8988T (cell line): ENCODE measurements around the gene MLC1.

ENCODE experiments used
- DNase-seq: peaks from one replicate; pipeline ENCODE4 v3.0.0; 2011

The MLC1 gene

GRCh38 chr22:50034126-50035081 is 50.8 kb downstream of the MLC1 start:
- DNase-seq, result no peak

GRCh38 chr22:50032941-50033601 is 52.2 kb downstream of the MLC1 start:
- DNase-seq, result peak; percentile 10

- DNase-seq, result no peak
Observed at GRCh38 chr22:50032109-50032871, 52.9 kb downstream of the MLC1 start.

- DNase-seq, result no peak
Observed at GRCh38 chr22:50031189-50032091, 53.8 kb downstream of the MLC1 start.

GRCh38 chr22:50030297-50031188 is 54.7 kb downstream of the MLC1 start:
- peak; percentile 91 for DNase-seq

GRCh38 chr22:50027639-50028537 is 57.3 kb downstream of the MLC1 start:
- peak; percentile 57 for DNase-seq

DNA sequence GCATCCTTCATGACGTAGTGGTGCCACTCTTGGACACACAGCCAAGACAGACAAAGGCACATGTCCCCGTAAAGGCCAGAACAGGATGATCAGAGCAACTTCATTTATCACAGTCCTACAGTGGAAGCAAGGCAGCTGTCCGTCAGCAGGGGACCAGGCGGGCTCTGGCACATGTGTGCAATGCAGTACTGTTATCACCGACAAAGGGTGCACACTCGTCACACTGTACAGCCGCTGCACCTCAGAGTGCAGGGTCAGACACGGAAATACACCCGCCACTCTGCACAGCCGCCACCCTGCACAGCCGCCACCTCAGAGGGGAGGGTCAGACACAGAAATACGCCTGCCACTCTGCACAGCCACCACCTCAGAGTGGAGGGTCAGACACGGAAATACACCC is 59.2 kb downstream of the MLC1 start:
- no peak for DNase-seq

DNA sequence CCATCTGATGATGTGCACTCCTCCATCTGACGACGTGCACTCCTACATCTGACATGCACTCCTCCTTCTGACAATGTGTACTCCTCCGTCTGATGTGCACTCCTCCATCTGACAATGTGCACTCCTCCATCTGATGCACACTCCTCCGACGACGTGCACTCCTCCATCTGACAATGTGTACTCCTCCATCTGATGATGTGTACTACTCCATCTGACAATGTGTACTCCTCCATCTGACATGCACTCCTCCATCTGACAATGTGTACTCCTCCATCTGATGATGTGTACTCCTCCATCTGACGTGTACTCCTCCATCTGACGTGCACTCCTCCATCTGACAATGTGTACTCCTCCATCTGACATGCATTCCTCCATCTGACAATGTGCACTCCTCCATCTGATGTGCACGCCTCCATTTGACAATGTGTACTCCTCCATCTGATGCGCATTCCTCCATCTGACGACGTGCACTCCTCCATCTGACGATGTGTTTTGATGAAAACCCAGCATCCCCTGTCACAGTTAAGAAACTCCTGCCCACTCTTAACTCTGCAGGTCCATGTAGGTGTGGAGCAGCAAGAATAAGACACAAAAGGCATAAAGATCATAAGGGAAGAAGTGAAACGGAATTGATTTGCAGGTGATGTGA is 62.9 kb downstream of the MLC1 start:
- DNase-seq, result no peak

DNA sequence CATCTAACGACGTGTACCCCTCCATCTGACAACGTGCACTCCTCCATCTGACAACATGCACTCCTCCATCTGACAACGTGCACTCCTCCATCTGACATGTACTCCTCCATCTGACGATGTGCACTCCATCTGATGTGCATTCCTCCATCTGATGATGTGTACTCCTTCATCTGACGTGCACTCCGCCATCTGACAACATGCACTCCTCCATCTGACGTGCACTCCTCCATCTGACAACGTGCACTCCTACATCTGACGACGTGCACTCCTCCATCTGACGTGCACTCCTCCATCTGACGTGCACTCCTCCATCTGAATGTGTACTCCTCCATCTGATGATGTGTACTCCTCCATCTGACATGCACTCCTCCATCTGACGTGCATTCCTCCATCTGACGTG is 64.6 kb downstream of the MLC1 start:
- no peak for DNase-seq

DNA sequence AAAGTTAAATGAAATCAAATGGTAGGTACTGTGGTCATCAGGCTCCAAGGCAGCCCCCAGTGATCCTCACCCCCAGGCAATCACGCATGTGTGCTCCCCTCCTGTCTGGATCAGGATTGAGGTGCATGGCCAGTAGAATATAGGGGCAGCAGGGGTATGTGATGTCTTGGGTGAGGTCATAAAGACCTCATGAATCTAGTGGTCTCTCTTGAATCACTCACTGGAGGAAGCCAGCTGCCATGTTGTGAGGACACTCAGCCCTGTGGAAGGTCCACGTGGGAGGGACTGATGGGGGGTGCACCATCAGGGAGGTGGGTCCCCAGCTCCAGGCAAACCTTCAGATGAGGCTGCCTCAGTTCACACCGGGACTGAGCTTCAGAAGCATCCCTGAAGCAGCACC is 65.9 kb downstream of the MLC1 start:
- DNase-seq, result no peak

GRCh38 chr22:50018608-50019285 is 66.5 kb downstream of the MLC1 start:
- DNase-seq, result peak; percentile 11

GRCh38 chr22:50017701-50018224 is 67.5 kb downstream of the MLC1 start:
- DNase-seq, result no peak

- no peak for DNase-seq
Observed at GRCh38 chr22:50016988-50017700, 68.1 kb downstream of the MLC1 start.

GRCh38 chr22:50016308-50016987 is 68.8 kb downstream of the MLC1 start:
- peak; percentile 22 for DNase-seq

DNA sequence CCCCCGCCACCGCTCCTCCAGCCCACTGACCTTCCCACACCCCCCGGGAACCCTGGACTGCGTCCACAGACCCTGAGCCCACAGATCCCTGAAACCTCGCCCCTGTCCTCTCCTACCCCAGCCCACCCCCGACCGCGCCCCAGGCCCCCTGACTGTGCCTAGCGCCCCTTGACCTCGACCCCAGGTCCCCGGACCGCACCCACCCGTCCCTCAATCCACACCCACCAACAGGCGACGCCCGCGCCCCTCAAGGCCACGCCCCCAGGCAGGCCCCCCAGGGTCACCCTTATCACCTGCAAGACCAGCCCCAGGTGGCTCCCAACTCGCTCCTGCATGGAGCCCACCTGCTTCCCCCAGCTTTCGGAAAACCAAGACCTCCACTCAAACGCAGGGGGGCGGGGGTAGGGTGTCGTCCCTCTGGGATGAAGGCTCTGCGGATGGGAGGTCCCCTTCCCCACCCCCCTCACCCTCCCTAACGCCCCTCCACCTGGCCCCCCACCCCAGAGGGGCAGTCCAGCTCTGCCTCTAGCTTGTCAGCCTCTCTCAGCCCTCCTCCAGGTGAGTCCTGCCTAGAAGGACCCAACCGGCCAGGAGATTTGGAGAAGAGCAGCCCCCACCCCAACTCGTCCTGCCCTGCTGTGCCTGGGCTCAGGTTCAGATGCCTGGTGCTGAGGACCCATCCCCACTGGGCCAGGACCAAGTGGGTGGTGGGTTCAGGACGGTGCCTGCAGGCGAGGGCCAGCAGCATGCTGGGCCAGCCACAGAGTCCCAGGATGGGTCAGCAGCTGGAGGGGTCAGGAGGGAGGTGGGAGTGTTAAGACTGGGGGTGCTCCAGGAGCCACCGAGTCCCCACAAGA is 69.5 kb downstream of the MLC1 start:
- no peak for DNase-seq

DNA sequence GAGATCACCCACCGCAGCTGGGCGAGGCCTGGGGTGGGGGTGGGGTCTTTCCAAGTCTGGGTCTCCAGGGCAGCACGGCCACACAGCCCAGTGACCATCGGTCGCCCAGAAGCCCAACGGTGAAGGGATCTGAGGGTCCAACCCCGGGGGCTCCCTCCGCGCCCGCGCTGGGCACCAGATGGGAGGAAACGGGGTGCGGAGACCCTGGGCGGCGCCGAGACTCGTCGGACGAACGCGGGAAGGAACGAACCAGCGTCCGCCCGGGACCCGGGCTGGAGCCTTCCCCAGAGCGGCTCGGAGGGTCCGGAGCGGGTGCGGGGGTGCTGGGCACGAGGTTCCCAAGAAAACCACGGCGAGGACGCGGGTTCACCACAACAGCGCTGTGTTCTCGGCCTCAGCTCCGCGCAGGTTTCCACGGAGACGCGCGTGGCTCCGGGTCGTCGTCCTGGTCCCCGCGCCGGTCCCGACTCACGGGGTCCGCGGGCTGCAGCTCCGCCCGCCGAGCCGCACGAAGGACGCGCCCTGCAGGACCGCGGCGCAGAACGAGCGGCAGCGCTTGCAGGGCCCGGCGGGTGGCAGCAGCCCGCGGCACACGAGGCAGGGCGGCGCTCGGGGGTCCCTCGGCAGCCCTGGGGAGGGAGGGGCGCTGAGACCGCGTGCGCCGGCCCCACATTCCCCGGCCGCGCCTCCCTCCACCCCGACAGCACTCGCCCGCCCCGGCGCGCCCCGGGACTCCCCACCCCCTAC is 70.4 kb downstream of the MLC1 start:
- no peak for DNase-seq
